ENCODE data around the gene OTOR.

GRCh38 chr20:16714751-16715150 lies 33.4 kb upstream of the OTOR start:
- TF ChIP-seq POLR2AphosphoS5 (IDR thresholded peaks at IDR 0.05) (no peak), POLR2A (IDR thresholded peaks at IDR 0.05) (no peak), CTCF (IDR thresholded peaks at IDR 0.05) (no peak)
